B cell (primary cell): ENCODE results near the gene MAU2. TPM values are rescaled to one million over a fixed set of nuclear protein-coding genes. Genes with fewer than 3 reads are reported as not detected.

Experiments used
- ATAC-seq: fragments of 200-7000 bp; cut with Tn5 transposase; one replicate; pipeline ENCODE4 v1.10.0; 2021; ENCODE audit warnings: low read depth, mild to moderate bottlenecking, moderate number of reproducible peaks, moderate library complexity
- CTCF ChIA-PET: fragments of 350-600 bp; sonication (Branson Sonifier 250); formaldehyde crosslinking; loops from one replicate; lab custom pipeline; 2021; ENCODE audit warnings: antibody characterized with exemption, inconsistent platforms; lab: Charles Lee
- POLR2A ChIA-PET: fragments of 350-600 bp; sonication (Branson Sonifier 250); formaldehyde crosslinking; loops from one replicate; lab custom pipeline; 2021; ENCODE audit warnings: antibody characterized with exemption; lab: Charles Lee
- DNase-seq: peaks from one replicate; pipeline ENCODE4 v3.0.0; 2013
- H2AFZ ChIP-seq: 2 replicates; pipeline ENCODE4 v1.6.1; 2012; ENCODE audit warnings: mild to moderate bottlenecking, low read depth, low read length; ENCODE audit not compliant: insufficient read depth, poor library complexity, severe bottlenecking
- H3K27ac ChIP-seq, 2 donors: 1 replicate in 1 of 2; 2 replicates in 1 of 2; pipeline ENCODE4 v1.5.1; 2012 to 2013; ENCODE audit warnings: low read length in 2 of 2, mild to moderate bottlenecking in 2 of 2, moderate library complexity in 1 of 2
- H3K27me3 ChIP-seq, 4 experiments: fragments of 200-600 bp in 1 of 4; sonication (generic) in 1 of 4; replicated peaks in 1 of 4; 1 replicate in 2 of 4; 2 replicates in 2 of 4; pipeline versions ENCODE4 v1.6.1 to v1.7.0; 2013 to 2016; ENCODE audit warnings: low read length in 3 of 4, mild to moderate bottlenecking in 2 of 4, mixed read lengths in 1 of 4, moderate library complexity in 1 of 4; ENCODE audit not compliant: insufficient read depth in 4 of 4, control insufficient read depth in 3 of 4; ENCODE audit errors: control extremely low read depth in 1 of 4
- H3K36me3 ChIP-seq, 2 experiments: replicated peaks in 1 of 2; 1 replicate in 1 of 2; 2 replicates in 1 of 2; pipeline versions ENCODE4 v1.6.1 to v1.7.1; 2013; ENCODE audit warnings: low read length in 1 of 2; ENCODE audit not compliant: insufficient read depth in 2 of 2, control insufficient read depth in 1 of 2; ENCODE audit errors: control extremely low read depth in 1 of 2, extremely low read depth in 1 of 2
- H3K4me1 ChIP-seq, 2 donors: fragments of 200-600 bp in 1 of 2; sonication (generic) in 1 of 2; 1 replicate in 1 of 2; 2 replicates in 1 of 2; pipeline versions ENCODE4 v1.5.1 to v1.6.1; 2013 to 2017; ENCODE audit warnings: low read length in 2 of 2; ENCODE audit not compliant: control insufficient read depth in 2 of 2, insufficient read depth in 2 of 2
- H3K4me2 ChIP-seq: replicated peaks from 2 replicates; pipeline ENCODE3; 2012; ENCODE audit warnings: mild to moderate bottlenecking, low read depth, low read length; ENCODE audit not compliant: poor library complexity, severe bottlenecking
- H3K4me3 ChIP-seq, 5 experiments: fragments of 200-600 bp in 1 of 5; sonication (generic) in 1 of 5; 1 replicate in 3 of 5; 2 replicates in 2 of 5; pipeline versions ENCODE4 v1.5.1 to v1.7.0; 2011 to 2016; ENCODE audit warnings: low read length in 4 of 5, mild to moderate bottlenecking in 4 of 5, low read depth in 2 of 5, control low read depth in 1 of 5, moderate library complexity in 1 of 5; ENCODE audit not compliant: insufficient read depth in 1 of 5; ENCODE audit errors: control extremely low read depth in 1 of 5, extremely low read depth in 1 of 5
- H3K79me2 ChIP-seq: fragments of 200-600 bp; sonication (generic); one replicate; pipeline ENCODE4 v1.6.0; 2016; ENCODE audit warnings: low read length; ENCODE audit not compliant: control insufficient read depth, insufficient read depth
- H3K9ac ChIP-seq: fragments of 200-600 bp; sonication (generic); 2 replicates; pipeline ENCODE4 v1.6.1; 2017; ENCODE audit warnings: mild to moderate bottlenecking, low read length, moderate library complexity
- H3K9me3 ChIP-seq, 3 donors: one replicate each; pipeline versions ENCODE4 v1.6.1 to v1.7.1; 2013; ENCODE audit warnings: low read length in 2 of 3; ENCODE audit not compliant: control insufficient read depth in 2 of 3, insufficient read depth in 1 of 3; ENCODE audit errors: control extremely low read depth in 1 of 3
- H4K20me1 ChIP-seq: 2 replicates; pipeline ENCODE4 v1.6.0; 2012; ENCODE audit warnings: mild to moderate bottlenecking, low read length; ENCODE audit not compliant: insufficient read depth, control insufficient read depth, poor library complexity, severe bottlenecking
- H3K27ac Mint-ChIP-seq: one replicate; pipeline ENCODE4 v1.8.0; 2021; ENCODE audit warnings: mixed read lengths
- H3K27me3 Mint-ChIP-seq: one replicate; pipeline ENCODE4 v1.8.0; 2021; ENCODE audit warnings: mixed read lengths
- H3K4me1 Mint-ChIP-seq: one replicate; pipeline ENCODE4 v1.8.0; 2021; ENCODE audit warnings: mixed read lengths
- H3K4me3 Mint-ChIP-seq: one replicate; pipeline ENCODE4 v1.8.0; 2021; ENCODE audit warnings: mixed read lengths
- H3K9me3 Mint-ChIP-seq: one replicate; pipeline ENCODE4 v1.8.0; 2022; ENCODE audit warnings: mixed read lengths; ENCODE audit not compliant: insufficient read depth
- EZH2 ChIP-seq: IDR thresholded peaks from 2 replicates; pipeline ENCODE4 v1.6.1; 2012; ENCODE audit warnings: borderline replicate concordance, low read depth, mild to moderate bottlenecking, moderate library complexity, low read length; ENCODE audit not compliant: insufficient read depth, poor library complexity, severe bottlenecking
- WGBS: methylation state at CpG from one replicate; pipeline ENCODE4 v1.1.5; 2013; ENCODE audit warnings: missing lambda C conversion rate; ENCODE audit not compliant: insufficient coverage; 5-methylcytosine and 5-hydroxymethylcytosine counted together
- intact Hi-C: fragments of 100-400 bp; cut with micrococcal nuclease; formaldehyde crosslinking; loops from one replicate; pipeline ENCODE4 v1.10.0; 2022
- polyA plus RNA-seq: library from polyadenylated mRNA; depleted of rRNA; stranded (reverse); fragments of >200 nt; gene quantifications from 2 replicates; pipeline ENCODE4 v1.2.3, GENCODE V29; 2012
- total RNA-seq, 2 donors: library from RNA; stranded (reverse); fragments of 120-200 nt in 1 of 2; gene quantifications; 1 replicate in 1 of 2; 2 replicates in 1 of 2; pipeline versions ENCODE4 v1.2.3 to v1.2.4, GENCODE V29; 2013 to 2022
- TF ChIP-seq, protein P1 (sequence below): fragments of 200-600 bp; IDR thresholded peaks from one replicate; pipeline ENCODE4 v1.8.0; 2022; ENCODE audit warnings: antibody characterized with exemption, mild to moderate bottlenecking

Gene MAU2
- total and polyA plus RNA-seq, 2 donors (not counting 1 experiment from before 2014, with no cell fraction given), result 87.7 to 199 TPM

DNA sequence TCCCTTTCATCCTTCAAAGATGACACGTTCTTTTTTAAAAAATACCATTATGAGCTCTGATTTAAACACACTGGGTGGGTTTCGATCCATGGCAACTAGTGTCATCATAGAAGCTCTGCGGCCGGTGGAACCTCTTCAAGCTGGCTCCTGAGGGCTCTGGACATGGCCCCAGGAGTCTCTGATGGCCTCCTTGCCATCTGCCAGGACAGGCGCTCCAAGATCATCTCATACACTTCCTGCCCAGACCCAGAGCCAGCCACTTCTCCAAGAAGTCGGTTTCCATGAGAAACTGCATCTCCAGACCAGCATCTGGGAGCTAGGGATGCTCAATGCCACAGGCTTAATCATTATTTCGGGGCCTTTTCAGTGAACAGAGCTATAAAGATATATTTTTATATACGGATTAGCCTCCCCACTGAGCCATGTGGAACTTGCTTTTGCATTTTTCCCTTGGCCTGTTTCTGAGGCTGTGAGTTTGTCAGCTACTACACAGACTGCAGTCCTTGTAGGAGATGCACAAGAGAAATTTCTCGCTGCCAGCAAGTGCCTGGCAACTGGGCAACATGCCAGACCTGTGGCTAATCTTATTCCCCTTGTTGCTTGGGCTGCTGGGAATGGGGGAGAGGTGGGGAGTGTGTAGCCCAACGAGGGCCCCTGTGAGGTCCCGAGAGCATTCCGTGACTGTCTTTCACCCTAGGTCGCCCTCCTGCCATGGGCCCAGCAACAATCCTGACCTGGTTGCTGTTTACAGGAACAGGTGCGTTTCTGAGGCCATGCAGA, 16.3 kb upstream of the MAU2 start:
- ATAC-seq, result no peak
- Mint-ChIP-seq H3K27ac (no peak overlapping the region), H3K9me3 (no peaks in the 10 kb centered on the region), H3K4me1 (no peaks in the 10 kb centered on the region), H3K27me3 (no peaks in the 10 kb centered on the region), H3K4me3 (no peak overlapping the region)
- H3K4me1 ChIP-seq, result no peaks in the 10 kb centered on the region
- peaks cover 12% of the 10 kb centered on the region for H4K20me1 ChIP-seq
- no peaks in the 10 kb centered on the region for H3K27me3 ChIP-seq
- H3K4me2 ChIP-seq, result no peak overlapping the region
- H2AFZ ChIP-seq, result no peak overlapping the region
- intact Hi-C loops, result no loop called here
- DNase-seq, result no peak
- 94% methylated on average over 12 of the region's 14 CpGs for whole genome bisulfite sequencing
- no peak overlapping the region for H3K27ac ChIP-seq
- peaks cover 0 to 83% of the 10 kb centered on the region in 2 experiments for H3K36me3 ChIP-seq
- H3K9ac ChIP-seq, result no peak overlapping the region
- TF ChIP-seq, protein P1, sequence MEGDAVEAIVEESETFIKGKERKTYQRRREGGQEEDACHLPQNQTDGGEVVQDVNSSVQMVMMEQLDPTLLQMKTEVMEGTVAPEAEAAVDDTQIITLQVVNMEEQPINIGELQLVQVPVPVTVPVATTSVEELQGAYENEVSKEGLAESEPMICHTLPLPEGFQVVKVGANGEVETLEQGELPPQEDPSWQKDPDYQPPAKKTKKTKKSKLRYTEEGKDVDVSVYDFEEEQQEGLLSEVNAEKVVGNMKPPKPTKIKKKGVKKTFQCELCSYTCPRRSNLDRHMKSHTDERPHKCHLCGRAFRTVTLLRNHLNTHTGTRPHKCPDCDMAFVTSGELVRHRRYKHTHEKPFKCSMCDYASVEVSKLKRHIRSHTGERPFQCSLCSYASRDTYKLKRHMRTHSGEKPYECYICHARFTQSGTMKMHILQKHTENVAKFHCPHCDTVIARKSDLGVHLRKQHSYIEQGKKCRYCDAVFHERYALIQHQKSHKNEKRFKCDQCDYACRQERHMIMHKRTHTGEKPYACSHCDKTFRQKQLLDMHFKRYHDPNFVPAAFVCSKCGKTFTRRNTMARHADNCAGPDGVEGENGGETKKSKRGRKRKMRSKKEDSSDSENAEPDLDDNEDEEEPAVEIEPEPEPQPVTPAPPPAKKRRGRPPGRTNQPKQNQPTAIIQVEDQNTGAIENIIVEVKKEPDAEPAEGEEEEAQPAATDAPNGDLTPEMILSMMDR, result no peak
- no peak for TF ChIP-seq EZH2
- ChIA-PET CTCF (no interaction called here), POLR2A (no interaction called here)
- no peak overlapping the region for H3K4me3 ChIP-seq
- peaks cover 14% of the 10 kb centered on the region for H3K79me2 ChIP-seq
- no peaks in the 10 kb centered on the region for H3K9me3 ChIP-seq

DNA sequence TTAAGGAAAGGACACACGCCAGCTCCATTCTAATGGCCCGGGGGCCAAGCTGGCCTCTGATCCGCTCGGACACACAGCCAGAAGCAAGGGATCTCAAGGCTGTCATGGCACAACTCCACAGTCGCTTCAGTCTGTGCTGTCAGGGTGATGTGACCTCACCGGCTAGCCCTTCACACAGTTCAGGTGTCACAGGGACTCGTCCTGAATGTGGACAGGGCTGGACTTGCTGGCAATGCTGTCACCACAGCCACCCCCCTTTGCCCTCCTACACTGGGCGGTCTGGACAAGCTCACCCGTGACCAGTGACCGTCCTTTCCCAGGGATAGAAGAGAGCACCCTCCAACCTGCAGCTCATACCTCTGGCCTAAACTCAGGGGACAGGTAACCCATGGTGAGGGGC, 15.6 kb upstream of the MAU2 start:
- Histone ChIP-seq H3K27me3 (no peaks in the 10 kb centered on the region), H3K4me3 (no peak overlapping the region), H3K36me3 (peaks cover 0 to 87% of the 10 kb centered on the region in 2 experiments), H3K79me2 (peaks cover 15% of the 10 kb centered on the region), H4K20me1 (peaks cover 12% of the 10 kb centered on the region), H3K4me1 (no peaks in the 10 kb centered on the region), H3K9me3 (no peaks in the 10 kb centered on the region), H3K27ac (no peak overlapping the region), H3K9ac (no peak overlapping the region), H3K4me2 (no peak overlapping the region), H2AFZ (no peak overlapping the region)
- ATAC-seq (no peak), DNase-seq (no peak)
- CTCF ChIA-PET, result no interaction called here
- Mint-ChIP-seq H3K27ac (no peak overlapping the region), H3K9me3 (no peaks in the 10 kb centered on the region), H3K27me3 (no peaks in the 10 kb centered on the region), H3K4me3 (no peak overlapping the region), H3K4me1 (no peaks in the 10 kb centered on the region)
- POLR2A ChIA-PET, result no interaction called here
- intact Hi-C loops, result no loop called here
- TF ChIP-seq, protein P1, result no peak
- no peak for TF ChIP-seq EZH2
- 98% methylated on average over 10 of the region's 10 CpGs for WGBS
